ENCODE measurements around the gene MBNL1. TPM values are rescaled to one million over a fixed set of nuclear protein-coding genes. Genes with fewer than 3 reads are reported as not detected.

Gene MBNL1
- total RNA-seq, 1 experiment from 2014 or later, result 117 TPM

GRCh38 chr3:152267831-152268554 is 736 bp upstream of the MBNL1 start:
- DNase-seq (ENCODE audit: low spot score), result no peak
- POLR2A ChIA-PET (ENCODE audit: low non-redundant PET), result interaction anchor here (0.6 kb wide), 1 partner anchor 35 kb away, joined by 7 read pairs; no protein-coding TSS in a partner anchor
- H3K9me3 ChIP-seq (ENCODE audit: low read depth, low read length, poor library complexity, severe bottlenecking), result no peaks in the 10 kb centered on the region
- TSS peak; percentile 78 for BruUV-seq (replicated peaks)
- H3K27ac ChIP-seq (ENCODE audit: low read depth, low read length, poor library complexity, severe bottlenecking), result peak overlapping the region; percentile 93
- H3K36me3 ChIP-seq (ENCODE audit: insufficient read depth, low read length, poor library complexity, severe bottlenecking), result no peaks in the 10 kb centered on the region
- H3K4me1 ChIP-seq (ENCODE audit: insufficient read depth, low read length, poor library complexity, severe bottlenecking), result peaks cover 21% of the 10 kb centered on the region
- intact Hi-C loops (cut with micrococcal nuclease; ENCODE audit: unreplicated experiment), result no loop called here
- CTCF ChIA-PET, result no interaction called here
- no peaks in the 10 kb centered on the region for H3K27me3 ChIP-seq (replicated peaks; ENCODE audit: insufficient read depth, low read depth, low read length, poor library complexity)
- TF ChIP-seq CTCF (conservative IDR thresholded peaks at IDR 0.05; ENCODE audit: low read depth, low read length) (no peak), EZH2 (IDR thresholded peaks at IDR 0.05; ENCODE audit: borderline replicate concordance, low read depth, low read length, poor library complexity, severe bottlenecking) (no peak)
- H3K4me3 ChIP-seq (ENCODE audit: low read depth, low read length, poor library complexity, severe bottlenecking), result peak overlapping the region; percentile 82

DNA sequence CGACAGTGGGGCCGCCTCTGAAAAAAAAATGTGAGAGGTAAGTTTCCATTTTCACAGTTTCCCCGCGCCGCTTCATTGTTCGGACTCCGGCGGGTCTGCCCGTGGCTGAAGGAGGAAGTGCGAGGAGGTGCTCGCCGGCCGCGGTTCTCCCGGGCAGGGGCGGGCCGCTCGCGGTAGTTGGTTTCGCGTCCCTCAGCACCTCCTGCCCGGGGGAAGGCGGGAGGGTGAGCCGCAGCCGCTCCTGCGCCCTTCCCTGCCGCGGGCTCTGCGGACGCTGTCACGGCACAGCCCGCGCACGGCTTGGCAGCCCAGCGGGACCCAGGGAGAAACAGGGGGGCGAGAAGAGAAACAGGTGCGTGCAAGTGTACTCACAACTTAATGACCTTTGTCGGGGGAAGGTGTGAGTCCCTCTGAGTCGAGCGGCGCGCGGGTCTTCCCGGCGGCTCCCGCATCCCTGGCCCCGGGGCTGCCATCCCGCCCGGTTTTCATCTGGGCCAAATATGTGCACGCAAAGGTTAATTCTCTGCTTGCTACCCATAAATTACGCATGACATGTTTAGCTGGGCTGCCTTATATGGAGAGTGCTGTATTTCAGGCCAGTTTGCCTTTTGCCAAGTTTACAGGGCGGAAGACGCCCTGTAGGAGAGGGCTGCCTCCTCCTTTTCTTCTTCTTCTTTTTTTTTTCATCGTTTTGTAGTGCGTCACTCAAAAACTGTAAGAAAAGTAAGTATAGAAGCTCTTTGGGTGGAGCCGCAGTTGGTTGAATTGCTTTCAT is 514 bp downstream of the MBNL1 start:
- CTCF ChIA-PET, result no interaction called here
- TF ChIP-seq EZH2 (IDR thresholded peaks at IDR 0.05; ENCODE audit: borderline replicate concordance, low read depth, low read length, poor library complexity, severe bottlenecking) (no peak), CTCF (conservative IDR thresholded peaks at IDR 0.05; ENCODE audit: low read depth, low read length) (no peak)
- BruUV-seq (replicated peaks), result TSS peak; percentile 52
- Histone ChIP-seq H3K4me1 (ENCODE audit: insufficient read depth, low read length, poor library complexity, severe bottlenecking) (peaks cover 23% of the 10 kb centered on the region), H3K9me3 (ENCODE audit: low read depth, low read length, poor library complexity, severe bottlenecking) (no peaks in the 10 kb centered on the region), H3K36me3 (ENCODE audit: insufficient read depth, low read length, poor library complexity, severe bottlenecking) (no peaks in the 10 kb centered on the region), H3K27ac (ENCODE audit: low read depth, low read length, poor library complexity, severe bottlenecking) (peak overlapping the region; percentile 93), H3K27me3 (replicated peaks; ENCODE audit: insufficient read depth, low read depth, low read length, poor library complexity) (no peaks in the 10 kb centered on the region), H3K4me3 (ENCODE audit: low read depth, low read length, poor library complexity, severe bottlenecking) (peak overlapping the region; percentile 82)
- peak; percentile 76 for DNase-seq (ENCODE audit: low spot score)
- intact Hi-C loops (cut with micrococcal nuclease; ENCODE audit: unreplicated experiment), result no loop called here
- POLR2A ChIA-PET (ENCODE audit: low non-redundant PET), result interaction anchor here (0.8 kb wide), 1 partner anchor 131 kb away, joined by 3 read pairs; no protein-coding TSS in a partner anchor

DNA sequence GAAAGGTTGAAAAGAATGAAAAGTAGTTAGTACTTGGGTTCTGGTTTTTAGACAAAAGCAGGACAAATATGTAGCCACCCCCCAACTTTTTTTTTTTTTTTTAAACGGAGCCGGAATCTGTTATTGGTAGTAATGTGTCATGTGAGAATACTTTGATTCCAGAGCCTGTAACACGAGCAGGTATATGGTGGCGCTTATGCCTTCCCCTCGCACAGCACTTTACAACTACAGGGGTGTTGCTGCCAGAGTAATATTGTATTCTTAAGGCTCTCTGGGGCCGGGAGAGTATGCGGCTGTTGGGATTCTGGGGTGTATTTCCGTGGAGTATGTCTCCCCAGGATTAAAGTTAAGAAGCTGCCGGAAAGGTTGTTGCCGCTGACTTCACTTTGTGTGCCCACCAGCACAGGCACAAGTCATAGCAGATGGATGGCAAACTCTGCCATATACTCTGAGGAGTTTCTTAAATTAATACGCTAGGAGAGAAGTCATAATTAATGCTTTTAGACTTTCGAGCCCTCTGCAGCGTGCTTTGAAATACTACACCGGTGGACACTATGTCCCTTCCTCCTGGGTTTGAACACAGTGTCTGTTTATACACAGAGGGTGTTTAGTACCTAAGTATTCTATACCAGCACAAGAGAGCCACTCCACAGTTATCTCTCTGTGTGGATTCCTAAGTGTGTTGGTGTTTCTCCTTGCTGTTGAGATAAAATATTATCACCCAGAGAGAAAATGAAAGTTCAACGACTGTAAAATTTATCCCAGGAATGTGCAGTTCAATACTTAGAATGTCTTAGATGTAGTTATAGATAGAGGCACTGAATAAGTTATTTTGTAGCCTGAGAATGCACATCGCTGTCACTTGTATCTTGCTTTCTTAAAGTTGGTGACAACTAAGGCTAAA is 1.4 kb downstream of the MBNL1 start:
- H3K27ac ChIP-seq (ENCODE audit: low read depth, low read length, poor library complexity, severe bottlenecking), result peak overlapping the region; percentile 93
- ChIA-PET POLR2A (ENCODE audit: low non-redundant PET) (no interaction called here), CTCF (no interaction called here)
- peaks cover 23% of the 10 kb centered on the region for H3K4me1 ChIP-seq (ENCODE audit: insufficient read depth, low read length, poor library complexity, severe bottlenecking)
- no TSS peak for BruUV-seq (replicated peaks)
- peak; percentile 59 for DNase-seq (ENCODE audit: low spot score)
- H3K4me3 ChIP-seq (ENCODE audit: low read depth, low read length, poor library complexity, severe bottlenecking), result peak overlapping the region; percentile 82
- H3K27me3 ChIP-seq (replicated peaks; ENCODE audit: insufficient read depth, low read depth, low read length, poor library complexity), result no peaks in the 10 kb centered on the region
- H3K9me3 ChIP-seq (ENCODE audit: low read depth, low read length, poor library complexity, severe bottlenecking), result no peaks in the 10 kb centered on the region
- intact Hi-C loops (cut with micrococcal nuclease; ENCODE audit: unreplicated experiment), result loop anchor here (5.0 kb wide), 1 partner anchor 172 kb away; no protein-coding TSS in a partner anchor
- TF ChIP-seq EZH2 (IDR thresholded peaks at IDR 0.05; ENCODE audit: borderline replicate concordance, low read depth, low read length, poor library complexity, severe bottlenecking) (no peak), CTCF (conservative IDR thresholded peaks at IDR 0.05; ENCODE audit: low read depth, low read length) (no peak)
- H3K36me3 ChIP-seq (ENCODE audit: insufficient read depth, low read length, poor library complexity, severe bottlenecking), result no peaks in the 10 kb centered on the region
